Suppressor macrophage treated with lipopolysaccharide for 1 hour (primary cell): ENCODE measurements around the gene CACNA1H.

Experiments used
- DNase-seq, 3 donors: peaks; one replicate each; pipeline ENCODE4 v3.0.0-alpha.2; 2020 to 2022

CACNA1H gene

DNA sequence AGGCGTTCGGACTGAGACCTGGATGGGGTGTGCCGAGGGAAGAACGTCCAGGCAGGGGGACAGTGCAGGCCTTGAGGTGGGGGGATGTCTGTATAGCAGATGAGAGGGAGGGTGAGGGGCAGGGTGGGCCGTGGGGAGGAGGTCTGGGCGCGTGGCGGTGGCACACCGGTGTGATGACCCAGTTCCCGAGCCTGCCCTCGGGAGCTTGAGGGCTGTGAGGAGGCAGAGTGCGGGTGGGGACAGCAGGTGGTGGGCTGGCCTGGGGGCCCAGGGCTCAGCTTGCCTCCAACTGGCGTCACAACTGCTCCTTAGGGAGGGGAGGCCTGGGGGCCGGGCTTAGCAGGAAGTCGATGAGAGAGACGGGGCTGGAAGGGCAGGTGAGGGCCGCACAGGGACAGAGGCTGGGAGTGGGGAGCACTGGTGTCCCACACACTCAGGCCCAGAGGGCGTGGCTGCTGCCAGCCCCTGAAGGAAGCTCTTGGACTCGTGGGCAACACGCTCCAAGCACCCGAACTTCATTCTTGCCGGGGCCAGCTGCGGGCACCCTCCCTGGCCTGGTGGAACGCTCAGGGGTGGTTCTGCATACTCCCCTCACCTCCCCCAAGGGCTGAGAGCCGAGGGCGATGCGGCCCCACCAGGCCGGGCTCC lies 6.5 kb downstream of the CACNA1H start:
- no peak for DNase-seq

DNA sequence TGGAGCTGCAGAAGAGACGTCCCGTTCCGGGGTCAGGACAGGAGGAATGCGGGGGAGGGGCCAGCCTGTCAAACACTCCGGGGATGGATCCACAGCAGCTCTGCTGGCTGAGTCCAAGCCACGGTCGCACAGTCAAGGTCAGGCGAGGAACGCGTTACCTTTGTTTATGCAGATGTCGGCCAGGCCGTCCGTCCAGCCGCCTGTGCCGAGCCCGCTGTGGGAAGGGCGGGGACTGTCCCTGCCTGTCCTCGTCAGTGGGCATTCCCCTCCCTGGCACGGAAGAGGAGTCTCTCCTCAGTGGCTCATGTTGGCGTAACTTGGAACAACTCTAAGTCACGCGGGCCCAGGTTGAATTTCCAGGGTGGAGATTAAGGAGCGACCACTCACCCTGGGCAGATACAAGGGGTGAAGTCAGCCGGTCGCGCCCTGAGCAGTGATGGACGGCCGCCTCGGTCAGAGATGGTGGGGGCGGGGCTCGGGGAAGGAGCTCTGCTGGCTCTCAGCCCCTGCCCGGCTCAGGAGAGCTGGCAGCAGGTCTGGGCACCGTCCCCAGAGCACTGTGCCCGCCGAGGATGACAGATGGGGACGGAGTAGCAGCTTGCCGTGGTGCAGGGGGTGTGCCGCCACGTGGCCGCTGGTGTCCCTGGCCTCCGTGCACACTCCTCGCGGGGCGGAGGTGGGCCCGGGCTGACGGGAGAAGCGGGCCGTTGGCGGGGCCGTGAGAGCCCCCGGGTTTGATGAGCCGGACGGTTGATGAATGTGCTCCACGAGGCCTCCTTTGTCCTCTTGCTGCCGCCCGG lies 7.3 kb downstream of the CACNA1H start:
- no peak for DNase-seq

DNA sequence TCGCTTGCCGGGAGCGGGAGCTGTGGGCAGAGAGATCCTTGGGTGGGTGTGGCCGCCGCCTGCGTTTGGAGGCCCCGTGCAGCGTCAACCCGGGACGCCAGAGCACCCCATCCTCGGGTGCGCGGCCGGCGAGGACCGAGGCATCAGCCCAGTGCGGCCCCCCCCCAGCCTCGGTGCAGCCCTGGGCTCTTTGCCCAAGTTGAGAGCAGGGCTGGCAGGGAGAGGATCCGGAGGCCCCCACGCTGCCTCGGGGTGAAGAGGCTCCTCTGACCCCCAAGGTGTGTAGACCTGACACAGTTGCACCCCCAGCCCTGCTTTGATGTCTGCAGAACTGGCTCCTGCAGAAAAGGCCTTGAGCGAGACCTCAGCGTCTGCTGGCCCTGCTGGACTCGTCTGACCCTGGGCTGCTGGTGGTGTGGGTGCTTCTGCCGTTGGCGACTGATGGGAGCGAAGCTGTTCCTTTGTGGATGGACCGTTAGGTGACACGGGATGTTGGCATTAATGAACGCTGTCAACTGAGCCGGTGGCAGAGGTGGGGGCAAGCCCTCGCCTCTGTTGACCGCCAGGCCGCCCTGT lies 8.0 kb downstream of the CACNA1H start:
- no peak for DNase-seq

DNA sequence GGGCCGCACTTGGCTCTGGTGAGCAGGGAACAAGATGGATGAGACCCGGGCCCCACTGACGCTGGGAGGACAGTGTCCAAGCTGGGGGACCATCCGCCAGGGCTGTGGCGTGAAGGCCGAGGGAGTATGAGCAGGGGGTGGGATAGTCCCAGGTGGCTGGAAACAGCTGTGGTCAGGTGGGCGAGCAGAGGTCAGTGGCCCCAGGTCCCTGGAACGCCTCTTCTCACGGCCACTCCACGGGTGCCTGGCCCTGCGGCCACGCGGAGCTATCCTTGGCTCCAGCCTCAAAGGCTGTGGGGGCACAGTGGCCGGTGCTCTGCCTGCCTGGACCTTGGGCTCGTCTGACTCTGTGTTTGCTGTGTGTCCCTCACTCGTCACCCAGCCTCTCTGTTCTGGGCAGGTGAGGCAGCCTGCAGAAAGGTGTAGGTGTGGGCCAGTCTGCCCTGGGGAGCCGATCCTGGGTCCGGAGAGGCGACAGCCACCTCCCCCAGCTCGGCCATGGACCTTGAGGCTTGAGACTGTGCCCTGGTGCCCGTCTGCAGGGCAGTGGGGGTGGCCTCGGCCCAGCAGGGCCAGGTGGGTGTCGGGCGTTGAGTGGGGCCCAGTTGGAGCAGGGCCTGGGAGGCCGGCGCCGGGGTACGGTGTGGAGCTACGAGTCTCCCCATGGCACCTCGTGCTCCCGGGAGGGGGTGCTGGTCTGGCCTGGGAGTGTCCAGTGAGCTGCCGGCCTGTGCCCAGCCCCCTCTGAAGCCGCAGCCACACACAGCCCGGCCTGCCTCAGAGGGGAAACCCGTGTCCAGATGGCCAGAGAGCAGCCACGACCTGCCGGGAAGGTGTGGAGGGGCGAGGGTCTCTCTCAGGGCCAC lies 10.0 kb downstream of the CACNA1H start:
- DNase-seq = no peak

DNA sequence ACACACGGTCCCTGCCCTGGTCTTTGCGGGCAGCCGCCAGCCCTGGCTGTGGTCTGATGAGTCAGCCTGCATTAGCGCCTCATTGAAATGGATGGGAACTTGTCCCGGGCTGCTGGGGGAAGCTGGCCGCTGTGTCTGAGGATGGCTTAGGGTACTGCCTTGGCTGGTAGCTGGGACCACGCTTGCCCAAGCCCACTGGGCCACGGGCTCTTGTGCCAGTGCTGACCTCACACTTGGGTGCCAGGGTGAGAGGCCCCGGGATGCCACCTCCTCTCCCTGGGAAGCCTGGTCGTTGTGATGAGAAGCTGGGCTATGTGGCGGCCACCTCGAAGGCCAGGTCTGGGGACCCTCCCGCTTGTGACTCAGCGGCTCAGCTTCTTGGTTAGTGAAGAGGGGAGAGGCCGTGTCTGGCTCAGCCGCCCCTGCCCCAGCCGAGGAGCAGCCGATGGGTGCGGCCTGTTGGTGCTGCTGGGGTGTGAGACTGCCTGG lies 10.7 kb downstream of the CACNA1H start:
- DNase-seq = no peak

DNA sequence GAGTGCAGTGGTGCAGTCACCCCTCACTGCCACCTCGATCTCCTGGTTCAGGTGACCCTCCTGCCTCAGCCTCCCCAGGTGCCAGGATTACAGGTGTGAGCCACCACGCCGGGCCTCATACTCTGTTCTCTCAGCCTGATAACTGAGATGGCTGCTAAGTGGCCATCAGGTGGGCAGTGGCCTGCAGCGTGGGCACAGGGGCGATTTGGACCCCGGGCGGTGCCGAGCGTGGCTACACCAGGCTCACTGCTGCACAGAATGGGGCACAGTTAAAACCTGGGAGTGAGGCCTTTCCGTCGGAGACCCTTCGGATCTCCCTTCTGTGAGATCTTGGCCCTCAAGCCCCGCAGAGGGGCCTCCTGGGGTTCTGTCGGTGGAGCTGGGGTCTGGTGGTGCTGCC lies 11.5 kb downstream of the CACNA1H start:
- no peak for DNase-seq

DNA sequence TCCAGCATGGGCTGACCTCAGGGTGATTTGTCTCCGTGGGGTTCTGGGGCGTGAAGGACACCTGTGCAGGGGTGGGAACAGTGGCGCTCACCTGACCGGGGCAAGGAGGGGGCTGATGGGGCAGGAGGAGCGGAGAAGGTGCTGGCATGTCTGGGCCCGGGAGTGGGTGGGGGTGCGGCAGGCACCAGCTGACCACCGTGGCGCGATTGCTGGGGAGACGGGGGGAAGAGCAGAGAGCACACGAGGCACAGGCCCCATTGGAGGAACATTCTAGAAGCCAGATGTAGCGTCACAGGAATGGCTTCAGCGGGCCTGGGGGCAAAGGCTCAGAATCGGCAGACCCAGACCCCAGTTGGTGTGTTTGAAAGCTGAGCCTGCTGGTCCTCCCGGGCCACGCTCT lies 12.1 kb downstream of the CACNA1H start:
- no peak for DNase-seq

DNA sequence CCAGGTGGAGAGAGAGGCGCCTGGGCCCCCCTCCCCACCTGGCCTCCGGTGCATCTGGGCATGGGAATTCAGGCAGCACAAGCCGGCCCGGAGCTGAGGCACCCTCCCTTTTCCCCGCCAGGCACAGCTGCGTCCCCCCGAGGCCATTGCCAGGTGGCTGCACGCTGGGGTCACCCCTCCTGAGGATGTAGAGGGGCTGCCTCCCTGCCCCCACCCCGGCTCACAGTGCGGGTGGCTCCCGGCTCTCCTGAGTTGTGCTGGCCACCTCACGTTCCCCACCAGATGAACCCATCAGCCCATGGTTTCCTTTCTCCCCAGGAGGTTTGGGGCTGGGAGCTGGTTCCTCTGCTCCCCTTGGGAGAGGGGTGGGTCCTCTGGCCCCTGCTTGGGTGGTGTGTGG lies 12.6 kb downstream of the CACNA1H start:
- no peak for DNase-seq

DNA sequence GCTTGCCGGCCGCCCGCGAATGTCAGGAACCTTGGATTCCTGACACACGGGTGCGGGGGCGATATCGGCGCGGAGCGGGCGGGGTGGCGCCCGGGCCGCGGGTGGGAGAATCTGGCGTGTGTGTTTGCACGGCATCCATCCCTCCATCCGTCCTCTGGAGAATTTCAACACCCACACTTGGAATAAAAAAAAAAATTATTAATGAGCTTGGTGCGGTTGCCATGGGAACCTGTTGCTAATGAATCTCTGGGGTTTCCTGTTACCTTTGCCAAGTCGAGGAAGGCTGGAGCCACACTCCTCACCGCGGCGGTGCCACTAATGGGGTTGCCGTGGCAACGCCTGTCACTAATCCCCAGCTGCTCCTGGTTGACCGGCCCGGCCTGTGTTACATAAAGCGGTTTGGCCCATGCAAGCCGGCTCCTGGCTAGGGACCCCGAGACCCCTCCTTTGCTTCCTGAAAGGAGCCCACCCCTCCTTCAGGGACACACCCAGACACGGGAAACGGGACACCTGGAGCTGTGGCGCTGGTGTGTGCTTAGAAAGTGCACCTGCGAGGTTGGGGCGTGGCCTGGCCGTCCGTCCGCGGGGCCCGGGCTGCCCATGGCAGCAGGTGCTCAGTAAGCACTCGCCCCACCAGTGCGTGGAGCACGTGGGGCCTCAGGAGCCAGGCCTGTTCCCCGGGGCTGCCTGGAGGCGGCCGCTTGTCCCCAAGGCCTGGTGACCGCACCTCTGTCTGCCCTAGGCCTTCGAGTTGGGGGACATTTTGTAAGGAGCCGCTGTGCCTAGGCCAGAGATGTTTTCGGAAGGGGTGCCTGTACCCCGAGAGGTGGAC lies 14.6 kb downstream of the CACNA1H start:
- DNase-seq = no peak

DNA sequence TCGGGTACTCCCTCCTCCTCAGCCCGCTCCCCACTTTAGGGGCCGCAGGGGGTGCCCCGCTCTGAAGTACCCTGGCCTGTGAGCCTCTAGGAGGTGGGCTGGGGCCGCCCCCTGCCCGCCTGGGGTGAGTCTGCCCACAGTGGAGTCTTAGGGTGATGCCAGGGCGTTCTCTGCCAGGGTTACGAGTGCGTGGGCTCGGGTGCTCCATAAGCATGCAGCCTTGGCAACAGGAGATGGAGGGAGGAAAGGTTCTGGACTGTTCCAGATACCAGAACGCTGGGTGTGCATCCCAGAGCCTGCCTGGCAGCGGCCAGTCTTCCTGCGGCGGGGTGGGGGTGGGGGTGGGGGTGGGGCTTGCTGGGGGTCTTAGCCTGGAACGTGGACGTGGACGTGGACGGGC lies 15.9 kb downstream of the CACNA1H start:
- no peak for DNase-seq

DNA sequence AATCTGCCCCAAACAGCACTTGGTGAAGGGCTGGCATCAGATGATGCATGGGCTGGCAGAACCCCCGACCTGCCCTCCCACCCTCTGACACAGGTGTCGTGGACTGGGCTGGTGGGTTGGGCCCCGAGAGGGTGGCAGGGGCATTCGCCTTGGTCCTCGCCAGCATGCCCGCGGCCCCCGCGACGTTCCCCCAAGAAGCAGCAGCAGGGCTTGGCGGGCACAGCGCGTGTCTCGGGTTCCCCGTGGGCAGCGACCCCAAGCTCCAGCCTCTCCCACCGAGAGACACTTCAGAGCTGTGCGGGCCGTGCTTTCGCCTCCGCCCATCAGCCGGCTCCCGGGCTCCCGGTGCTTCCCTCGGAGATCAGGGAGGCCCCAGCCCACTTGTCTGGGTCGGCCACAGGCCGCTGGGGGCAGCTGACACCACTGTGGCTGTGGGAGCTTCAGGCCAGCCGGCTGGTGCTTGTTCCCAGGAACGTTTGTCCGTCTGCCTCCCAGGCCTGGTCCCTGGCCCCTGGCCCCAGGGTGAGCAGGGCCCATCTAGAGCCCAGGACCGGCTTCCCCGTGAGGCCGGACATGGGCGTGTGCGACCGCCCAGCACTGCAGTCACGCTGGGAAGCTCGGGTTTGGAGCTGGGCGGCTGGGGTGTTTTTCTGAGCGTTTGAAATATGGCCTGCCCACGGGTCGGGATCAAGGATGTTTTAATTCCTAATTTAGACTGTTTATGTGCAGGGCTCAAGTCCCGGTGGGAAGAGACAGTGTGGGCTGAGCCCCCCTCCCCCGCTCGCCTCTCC lies 16.6 kb downstream of the CACNA1H start:
- DNase-seq = no peak

DNA sequence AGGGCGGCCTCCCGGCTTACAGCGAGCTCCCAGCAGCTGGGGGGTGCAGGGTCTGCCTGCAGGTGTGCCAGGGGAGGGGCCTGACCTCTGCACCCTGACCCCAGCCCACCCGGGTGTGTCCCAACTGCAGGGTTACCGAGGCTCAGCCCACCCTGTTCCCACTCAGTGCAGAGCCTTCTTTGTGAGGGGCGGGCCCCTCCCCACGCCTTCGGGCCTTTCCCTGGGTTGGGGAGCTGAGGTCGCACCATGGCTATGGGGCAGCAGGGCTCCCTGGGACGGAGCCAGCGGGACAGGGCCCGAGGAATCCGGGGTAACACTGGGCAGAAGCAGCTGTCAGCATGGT lies 17.1 kb downstream of the CACNA1H start:
- no peak for DNase-seq

DNA sequence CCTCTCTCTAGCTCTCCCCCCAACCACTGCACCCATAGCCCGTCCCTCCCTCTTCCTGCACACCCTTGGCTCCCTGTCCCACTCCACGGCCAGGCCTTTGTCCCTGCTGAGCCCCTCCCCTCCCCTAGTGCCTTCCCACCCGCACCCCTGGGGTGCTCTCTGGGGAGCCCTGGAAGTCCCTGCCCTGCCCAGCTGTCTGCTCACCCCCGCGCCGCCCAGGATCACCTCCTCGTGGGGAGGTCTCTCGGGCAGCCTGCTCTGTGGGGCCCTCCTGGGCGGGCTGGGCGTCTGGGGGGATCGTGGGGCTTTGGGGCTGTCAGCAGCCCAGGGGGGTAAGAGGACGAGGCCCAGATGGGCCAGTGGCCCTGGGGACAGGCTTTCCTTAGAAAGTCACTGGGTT lies 18.1 kb downstream of the CACNA1H start:
- DNase-seq = no peak

DNA sequence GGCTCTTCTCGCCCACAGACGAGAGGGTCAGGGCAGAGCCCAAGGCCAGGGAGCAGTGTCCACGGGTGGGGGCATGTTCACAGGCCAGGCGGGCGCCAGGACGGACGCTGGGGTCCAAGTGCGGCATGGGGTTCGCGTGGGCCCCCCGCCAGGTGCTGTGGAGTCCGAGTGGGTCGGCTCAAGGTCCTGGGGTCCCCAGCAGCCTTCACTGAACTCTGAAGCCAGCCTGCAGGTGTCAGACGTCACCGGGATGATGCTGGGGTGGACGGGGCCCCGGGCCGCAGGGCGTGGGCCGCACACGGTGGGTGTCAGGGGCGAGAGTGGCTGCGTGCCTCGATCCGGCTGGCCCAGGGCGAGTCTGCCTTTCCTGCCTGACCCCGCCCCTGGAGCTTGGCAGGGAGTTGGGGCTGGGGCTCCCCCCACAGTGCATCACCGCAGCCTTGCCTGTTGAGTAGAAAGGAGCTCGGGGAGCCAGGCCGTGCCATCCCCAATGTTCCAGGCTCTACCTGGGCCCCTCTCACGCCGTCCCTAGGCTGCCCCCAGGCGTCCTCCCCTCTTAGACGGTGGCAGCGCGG lies 19.0 kb downstream of the CACNA1H start:
- no peak for DNase-seq

DNA sequence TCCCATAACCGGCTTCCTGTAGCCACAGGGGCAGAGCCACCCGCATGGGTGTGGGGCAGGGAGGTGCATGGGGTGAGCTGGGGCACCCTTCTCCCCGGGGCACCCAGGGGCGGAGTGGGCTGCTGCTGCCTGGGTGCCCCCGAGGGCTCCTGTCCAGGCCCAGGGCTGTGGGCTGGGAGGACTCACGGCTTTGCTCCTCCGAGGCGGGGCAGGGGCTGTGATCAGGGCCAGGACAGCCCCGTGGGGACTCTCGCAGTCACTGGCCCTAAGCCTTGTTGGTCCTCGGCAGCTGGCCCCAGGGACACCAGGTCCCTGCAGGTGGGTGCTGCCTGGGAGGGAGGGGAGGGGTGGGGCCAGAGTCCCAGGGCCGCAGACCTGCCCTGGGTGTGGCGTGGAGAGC lies 19.7 kb downstream of the CACNA1H start:
- DNase-seq = no peak

DNA sequence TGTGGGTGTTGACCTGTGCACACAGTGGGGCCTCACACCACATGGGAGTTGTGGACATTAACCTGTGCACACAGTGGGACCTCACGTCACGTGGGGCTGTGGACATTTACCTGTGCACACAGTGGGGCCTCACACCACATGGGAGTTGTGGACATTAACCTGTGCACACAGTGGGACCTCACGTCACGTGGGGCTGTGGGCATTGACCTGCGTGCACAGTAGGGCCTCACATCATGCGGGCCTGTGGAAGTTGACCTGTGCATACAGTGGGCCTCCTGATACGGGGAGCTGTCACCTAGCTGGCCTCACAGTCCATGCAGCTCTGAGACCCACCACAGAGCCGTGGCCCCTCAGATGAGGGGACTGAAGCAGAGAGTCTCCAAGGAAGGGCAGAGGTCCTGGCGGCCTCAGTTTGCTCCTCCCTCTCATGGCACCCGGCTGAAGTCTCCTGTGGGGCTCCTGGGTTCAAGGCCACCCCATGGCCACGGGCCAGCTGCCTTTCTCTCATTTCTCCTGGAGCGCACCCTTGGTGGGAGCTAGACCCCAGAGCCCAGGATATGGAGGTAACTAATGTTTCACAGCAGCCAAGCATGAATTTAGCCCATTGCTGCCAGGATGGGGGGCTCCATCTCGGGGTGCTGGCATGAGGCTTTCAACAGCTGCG lies 21.0 kb downstream of the CACNA1H start:
- DNase-seq = no peak

DNA sequence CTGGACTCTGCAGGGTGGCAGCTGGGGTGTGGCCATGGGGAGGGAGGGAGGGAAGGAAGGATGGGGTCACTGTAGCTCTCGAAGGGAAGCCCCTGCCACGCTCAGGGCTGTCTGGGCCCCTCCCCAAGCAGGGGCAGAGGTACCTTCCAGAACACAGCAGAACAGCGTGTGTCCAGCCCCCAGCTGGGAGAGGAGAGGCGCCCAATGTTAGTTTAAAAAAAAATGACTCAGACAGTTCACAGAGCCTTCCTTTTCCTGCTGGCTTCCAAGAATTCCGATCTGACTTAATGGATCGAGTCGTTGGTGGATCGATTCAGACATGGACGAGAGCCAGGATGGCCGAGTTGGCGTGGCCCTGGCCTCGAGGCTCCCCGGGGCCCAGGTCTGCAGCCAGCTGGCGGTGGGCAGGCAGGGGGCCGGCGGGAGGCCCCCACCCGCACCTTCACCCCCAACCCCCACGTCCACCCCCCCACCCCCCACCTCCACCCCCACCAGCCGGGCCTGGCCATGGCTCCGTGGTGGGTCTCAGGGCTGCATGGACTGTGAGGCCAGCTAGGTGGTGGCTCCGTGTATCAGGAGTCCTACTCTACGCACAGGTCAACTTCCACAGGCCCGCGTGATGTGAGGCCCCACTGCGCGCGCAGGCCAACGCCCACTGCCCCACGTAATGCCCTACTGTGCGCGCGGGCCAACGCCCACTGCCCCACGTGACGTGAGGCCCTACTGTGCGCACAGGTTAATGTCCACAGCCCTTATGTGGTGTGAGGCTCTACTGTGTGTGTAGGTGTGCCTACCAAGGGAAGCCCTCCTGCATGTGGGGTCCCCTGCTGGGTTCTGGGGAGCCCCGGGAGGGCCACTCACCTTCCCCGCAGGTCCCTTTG lies 21.8 kb downstream of the CACNA1H start:
- no peak for DNase-seq

DNA sequence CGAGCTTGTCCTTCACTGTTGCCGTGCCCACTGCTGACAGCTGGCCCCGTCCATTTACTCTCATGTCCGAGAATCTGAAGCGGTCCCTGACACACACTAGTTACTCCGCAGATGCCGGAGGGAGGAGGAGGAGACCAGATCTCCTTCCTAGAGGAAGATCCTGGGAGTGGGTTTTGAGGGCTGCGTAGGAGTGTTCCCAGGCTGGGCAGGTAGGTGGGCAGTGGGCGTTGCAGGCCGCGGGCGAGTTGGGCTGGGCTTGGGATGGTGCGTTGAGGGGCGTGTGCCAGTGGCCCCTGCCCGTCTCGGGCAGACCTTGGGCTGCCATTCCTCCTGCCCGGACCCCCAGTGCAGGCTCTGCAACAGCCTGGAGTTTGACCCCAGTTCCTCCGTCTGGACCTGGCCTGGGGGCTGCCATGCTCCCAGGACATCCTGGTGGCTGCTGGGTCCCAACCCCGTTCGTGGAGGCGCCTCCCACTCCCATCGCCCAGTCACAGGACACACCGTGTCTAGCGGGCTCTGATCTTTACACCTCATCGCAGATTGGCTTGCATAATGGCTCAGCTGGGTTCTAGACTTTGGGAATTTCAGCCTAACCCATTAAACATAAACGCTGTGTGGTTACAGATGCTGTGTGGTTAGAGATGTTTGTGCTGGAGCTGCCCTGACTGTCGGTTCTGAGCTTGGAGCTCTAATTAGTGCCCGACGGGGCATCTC lies 22.8 kb downstream of the CACNA1H start:
- no peak for DNase-seq
